H1 (cell line): Measurements from ENCODE around the gene RCE1. TPM values are rescaled to one million over a fixed set of nuclear protein-coding genes. Genes with fewer than 3 reads are reported as not detected.

Experiments
- CTCF ChIA-PET: fragments of 300-600 bp; sonication (Branson Sonifier 250); formaldehyde crosslinking; loops from one replicate; lab custom pipeline; 2021; ENCODE audit not compliant: partially characterized antibody; lab: Charles Lee
- POLR2A ChIA-PET: fragments of 300-600 bp; sonication (Branson Sonifier 250); formaldehyde crosslinking; loops from one replicate; lab custom pipeline; 2021; ENCODE audit warnings: inconsistent platforms; ENCODE audit not compliant: partially characterized antibody; lab: Charles Lee
- DNase-seq, 2 experiments: peaks; one replicate each; pipeline versions ENCODE4 v3.0.0 to v3.0.0-alpha.2; 2010 to 2022; ENCODE audit warnings: low spot score in 2 of 2, low read depth in 1 of 2, mixed read lengths in 1 of 2
- FAIRE-seq: peaks from 2 replicates; lab custom pipeline; 2011; peaks lifted over from hg19 to GRCh38; lab: Jason Lieb, UNC
- H2AFZ ChIP-seq: 2 replicates; pipeline ENCODE4 v1.8.1; 2012; ENCODE audit warnings: low read length, inconsistent platforms
- H2AK5ac ChIP-seq: 2 replicates; pipeline ENCODE4 v1.6.1; 2013; ENCODE audit warnings: low read depth, low read length
- H2BK120ac ChIP-seq: replicated peaks from 2 replicates; pipeline ENCODE3; 2013; ENCODE audit warnings: low read depth, low read length, inconsistent platforms
- H2BK12ac ChIP-seq: 2 replicates; pipeline ENCODE4 v1.6.1; 2013; ENCODE audit warnings: low read depth, low read length
- H2BK15ac ChIP-seq: 2 replicates; pipeline ENCODE4 v1.6.1; 2013; ENCODE audit warnings: low read length
- H2BK20ac ChIP-seq: 2 replicates; pipeline ENCODE4 v1.6.1; 2013; ENCODE audit warnings: low read length
- H2BK5ac ChIP-seq: 2 replicates; pipeline ENCODE4 v1.6.1; 2013; ENCODE audit warnings: low read depth, low read length
- H3K14ac ChIP-seq: 2 replicates; pipeline ENCODE4 v1.6.1; 2013; ENCODE audit warnings: inconsistent platforms; ENCODE audit not compliant: insufficient read length
- H3K18ac ChIP-seq: 2 replicates; pipeline ENCODE4 v1.6.1; 2013; ENCODE audit warnings: low read length; ENCODE audit errors: extremely low read depth
- H3K23ac ChIP-seq: 2 replicates; pipeline ENCODE4 v1.6.1; 2013; ENCODE audit warnings: inconsistent platforms; ENCODE audit not compliant: insufficient read length
- H3K23me2 ChIP-seq: 2 replicates; pipeline ENCODE4 v1.6.1; 2013; ENCODE audit warnings: low read depth, low read length
- H3K27ac ChIP-seq: 2 replicates; pipeline ENCODE4 v1.6.1; 2011; ENCODE audit warnings: low read depth, low read length, inconsistent platforms
- H3K27me3 ChIP-seq, 4 experiments: replicated peaks in 1 of 4; 1 replicate in 1 of 4; 2 replicates in 3 of 4; pipeline versions ENCODE4 v1.6.1 to v1.8.1; 2011 to 2013; ENCODE audit warnings: low read length in 3 of 4, mild to moderate bottlenecking in 3 of 4, inconsistent platforms in 2 of 4, mixed read lengths in 2 of 4, moderate library complexity in 1 of 4; ENCODE audit not compliant: control insufficient read depth in 3 of 4, insufficient read depth in 3 of 4; ENCODE audit errors: extremely low read depth in 1 of 4
- H3K36me3 ChIP-seq, 4 experiments: 2 replicates each; pipeline versions ENCODE4 v1.6.1 to v1.8.1; 2011 to 2013; ENCODE audit warnings: mild to moderate bottlenecking in 4 of 4, low read length in 3 of 4, moderate library complexity in 2 of 4, control low read depth in 1 of 4, inconsistent platforms in 1 of 4; ENCODE audit not compliant: insufficient read depth in 4 of 4, control insufficient read depth in 2 of 4
- H3K4ac ChIP-seq: replicated peaks from 2 replicates; pipeline ENCODE3; 2013; ENCODE audit warnings: low read length, low read depth, mixed read lengths, inconsistent platforms; ENCODE audit not compliant: insufficient read length
- H3K4me1 ChIP-seq, 4 experiments: replicated peaks in 1 of 4; 1 replicate in 1 of 4; 2 replicates in 3 of 4; pipeline versions ENCODE4 v1.6.1 to v1.8.1; 2011 to 2013; ENCODE audit warnings: low read length in 3 of 4, inconsistent platforms in 2 of 4, mixed read lengths in 1 of 4; ENCODE audit not compliant: insufficient read depth in 4 of 4, control insufficient read depth in 3 of 4
- H3K4me2 ChIP-seq, 2 experiments: 2 replicates each; pipeline versions ENCODE4 v1.6.1 to v1.8.1; 2011 to 2013; ENCODE audit warnings: low read depth in 2 of 2, low read length in 2 of 2, control low read depth in 1 of 2, inconsistent platforms in 1 of 2, mild to moderate bottlenecking in 1 of 2; ENCODE audit not compliant: insufficient read depth in 1 of 2
- H3K4me3 ChIP-seq, 4 experiments: fragments of 200-600, 300-600 bp in 1 of 4; sonication (generic), shearing (Covaris generic), sonication (Bioruptor Twin) in 1 of 4; 2 replicates each; pipeline versions ENCODE4 v1.5.1 to v1.8.1; 2011 to 2016; ENCODE audit warnings: low read length in 4 of 4, low read depth in 3 of 4, control low read depth in 2 of 4, inconsistent platforms in 2 of 4, mild to moderate bottlenecking in 2 of 4, mixed read lengths in 1 of 4, moderate library complexity in 1 of 4; ENCODE audit not compliant: insufficient read depth in 2 of 4; ENCODE audit errors: extremely low read depth in 1 of 4
- H3K56ac ChIP-seq: replicated peaks from 2 replicates; pipeline ENCODE3; 2013; ENCODE audit warnings: low read depth, mild to moderate bottlenecking, mixed read lengths, low read length, inconsistent platforms; ENCODE audit not compliant: insufficient read length
- H3K79me1 ChIP-seq: 2 replicates; pipeline ENCODE4 v1.6.1; 2013; ENCODE audit warnings: low read depth, low read length, control low read depth
- H3K79me2 ChIP-seq, 2 experiments: 2 replicates each; pipeline versions ENCODE4 v1.6.1 to v1.8.1; 2012 to 2013; ENCODE audit warnings: low read length in 2 of 2, mild to moderate bottlenecking in 2 of 2, inconsistent platforms in 1 of 2; ENCODE audit not compliant: insufficient read depth in 2 of 2, control insufficient read depth in 1 of 2
- H3K9ac ChIP-seq, 4 experiments: replicated peaks in 1 of 4; 1 replicate in 1 of 4; 2 replicates in 3 of 4; pipeline versions ENCODE4 v1.6.1 to v1.8.1; 2011 to 2013; ENCODE audit warnings: low read depth in 3 of 4, low read length in 3 of 4, control low read depth in 2 of 4, mild to moderate bottlenecking in 2 of 4, moderate library complexity in 2 of 4, inconsistent platforms in 1 of 4; ENCODE audit errors: extremely low read depth in 1 of 4
- H3K9me3 ChIP-seq, 2 experiments: 2 replicates each; pipeline versions ENCODE4 v1.6.1 to v1.8.1; 2012 to 2013; ENCODE audit warnings: mild to moderate bottlenecking in 2 of 2, moderate library complexity in 2 of 2, control low read depth in 1 of 2, inconsistent platforms in 1 of 2, low read depth in 1 of 2, low read length in 1 of 2, mixed read lengths in 1 of 2; ENCODE audit not compliant: insufficient read depth in 2 of 2
- H4K20me1 ChIP-seq, 2 experiments: replicated peaks in 1 of 2; 2 replicates each; pipeline versions ENCODE3 to v1.8.1; 2011 to 2013; ENCODE audit warnings: inconsistent platforms in 2 of 2, low read length in 2 of 2, mild to moderate bottlenecking in 1 of 2; ENCODE audit not compliant: insufficient read depth in 2 of 2, control insufficient read depth in 1 of 2
- H4K5ac ChIP-seq: 2 replicates; pipeline ENCODE4 v1.6.1; 2013; ENCODE audit warnings: low read length, low read depth, mixed read lengths, inconsistent platforms; ENCODE audit not compliant: insufficient read length
- H4K8ac ChIP-seq: 2 replicates; pipeline ENCODE4 v1.8.0; 2013; ENCODE audit warnings: mild to moderate bottlenecking, moderate library complexity, low read length, inconsistent platforms; ENCODE audit not compliant: insufficient read depth; ENCODE audit errors: extremely low read depth
- H4K91ac ChIP-seq: replicated peaks from 2 replicates; pipeline ENCODE3; 2013; ENCODE audit warnings: low read length, mixed read lengths, inconsistent platforms; ENCODE audit not compliant: insufficient read length
- CTBP2 ChIP-seq: IDR thresholded peaks from 2 replicates; pipeline ENCODE4 v1.7.0; 2011; ENCODE audit warnings: borderline replicate concordance, mild to moderate bottlenecking, moderate library complexity, mixed read lengths, low read length; ENCODE audit not compliant: insufficient read depth, insufficient read length
- RAD21 ChIP-seq, 2 experiments: IDR thresholded peaks in 1 of 2; conservative IDR thresholded peaks in 1 of 2; 2 replicates each; pipeline ENCODE4 v1.6.1; 2011; ENCODE audit warnings: low read depth in 2 of 2, low read length in 2 of 2, improper control_type of control experiment in 1 of 2, inconsistent platforms in 1 of 2, mild to moderate bottlenecking in 1 of 2, moderate library complexity in 1 of 2
- WGBS, 2 experiments: shearing (Covaris generic) in 1 of 2; methylation state at CpG; one replicate each; pipeline versions ENCODE4 v1.1.6 to v1.1.7; 2013 to 2015; ENCODE audit warnings: low lambda C conversion rate in 2 of 2, mixed read lengths in 2 of 2, inconsistent platforms in 1 of 2, low coverage in 1 of 2, missing lambda C conversion rate in 1 of 2; ENCODE audit not compliant: insufficient replicate concordance in 2 of 2, insufficient coverage in 1 of 2, insufficient read length in 1 of 2; ENCODE audit errors: extremely low coverage in 1 of 2, missing lambda C conversion rate in 1 of 2; 5-methylcytosine and 5-hydroxymethylcytosine counted together
- polyA plus RNA-seq, 7 experiments: library from polyadenylated mRNA; depleted of rRNA in 3 of 7; stranded (reverse) in 5 of 7; unstranded in 2 of 7; fragments of >200 nt in 5 of 7; fragments of 200-250 nt in 2 of 7; gene quantifications; 1 replicate in 5 of 7; 2 replicates in 1 of 7; 4 replicates in 1 of 7; pipeline versions ENCODE4 v1.2.1 to v1.2.3, GENCODE V29; 2011 to 2013; ENCODE audit warnings: missing spikeins in 2 of 7, mixed read lengths in 2 of 7
- total RNA-seq: library from RNA; stranded (reverse); fragmentation: NEBNext Ultra II Directional; extraction: Animal tissue kit (Norgen Biotek cat#: 25700); gene quantifications from 2 replicates; pipeline ENCODE4 v1.2.1, GENCODE V29; 2021

The RCE1 gene
- total and polyA plus RNA-seq, 2 of the 8 experiments (the other 6 are each of a cell fraction or from before 2014, with no cell fraction given) = 35.8 to 84.8 TPM

DNA sequence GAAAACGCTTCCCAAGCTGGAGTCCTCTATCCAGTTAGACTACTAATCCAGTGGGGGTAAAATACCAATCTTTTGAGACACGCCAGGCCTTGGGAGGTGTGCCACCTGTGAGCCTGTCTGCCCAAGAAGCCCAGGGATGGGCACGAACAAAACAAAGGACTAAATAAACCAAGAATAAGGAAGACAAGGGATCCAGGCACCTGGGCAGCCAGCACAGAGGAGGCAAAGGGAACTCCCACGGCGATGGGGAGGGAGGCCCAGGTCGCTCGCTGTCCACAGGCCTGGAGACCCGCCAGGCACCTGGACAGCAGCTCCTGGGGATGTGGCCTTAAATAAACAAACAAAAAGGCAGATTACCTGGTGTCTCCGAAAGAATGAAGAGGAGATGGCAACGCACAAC, 45.0 kb downstream of the RCE1 start:
- H4K8ac ChIP-seq = no peak overlapping the region
- H2BK20ac ChIP-seq = no peak overlapping the region
- H3K36me3 ChIP-seq = no peaks in the 10 kb centered on the region
- 97% methylated on average over 10 of the region's 10 CpGs; no CpG with 5 or more reads in 1 of the 2 experiments for WGBS, 2 experiments
- no peak overlapping the region for H3K23ac ChIP-seq
- H3K4ac ChIP-seq = no peak overlapping the region
- ChIA-PET CTCF (interaction anchor here (1.1 to 1.3 kb wide), 2 partner anchors 49 to 88 kb away, joined by 3 read pairs; no protein-coding TSS in a partner anchor), POLR2A (no interaction called here)
- peaks cover 2 to 14% (median 4%) of the 10 kb centered on the region in 4 experiments; a peak in 4 of 7 replicates for H3K4me1 ChIP-seq
- no peak overlapping the region for H3K27ac ChIP-seq
- H3K18ac ChIP-seq = no peak overlapping the region
- H2AFZ ChIP-seq = no peak overlapping the region
- no peaks in the 10 kb centered on the region for H3K27me3 ChIP-seq
- no peak overlapping the region for H3K9ac ChIP-seq
- no peak overlapping the region for H3K14ac ChIP-seq
- H2BK5ac ChIP-seq = no peak overlapping the region
- H3K4me2 ChIP-seq = no peak overlapping the region
- H4K91ac ChIP-seq = no peak overlapping the region
- no peak overlapping the region for H2BK15ac ChIP-seq
- H2BK12ac ChIP-seq = no peak overlapping the region
- H2BK120ac ChIP-seq = no peak overlapping the region
- FAIRE-seq (no peak), DNase-seq (no peak)
- no peaks in the 10 kb centered on the region for H3K79me2 ChIP-seq
- no peak overlapping the region for H4K5ac ChIP-seq
- TF ChIP-seq RAD21 (IDR thresholded peaks at IDR 0.05 in 1 of 2, conservative IDR thresholded peaks at IDR 0.05 in 1 of 2; ENCODE audit: low read depth in 2 of 2, low read length in 2 of 2) = no peak
- no peak for TF ChIP-seq CTBP2
- no peak overlapping the region for H3K56ac ChIP-seq
- H2AK5ac ChIP-seq = no peak overlapping the region
- H3K9me3 ChIP-seq = no peaks in the 10 kb centered on the region
- no peaks in the 10 kb centered on the region for H3K23me2 ChIP-seq
- no peaks in the 10 kb centered on the region for H3K79me1 ChIP-seq
- no peak overlapping the region for H3K4me3 ChIP-seq
- H4K20me1 ChIP-seq = no peaks in the 10 kb centered on the region
